HepG2 (cell line): ENCODE results near the gene ZNF106. TPM values are rescaled to one million over a fixed set of nuclear protein-coding genes. Genes with fewer than 3 reads are reported as not detected.

Experiments
- ATAC-seq: fragments of 200-7000 bp; cut with Tn5 transposase; 3 replicates; pipeline ENCODE4 v1.9.1; 2020; ENCODE audit warnings: mild to moderate bottlenecking, moderate library complexity
- BruUV-seq: library from RNA; stranded (reverse); fragments of 400-500 nt; replicated peaks from 2 replicates; lab custom pipeline; 2021; lab: Mats Ljungman, UMichigan
- CTCF ChIA-PET: fragments of 300-600 bp; formaldehyde crosslinking; extraction: SDS; loops from one replicate; lab custom pipeline; 2021; ENCODE audit warnings: low total read pairs, inconsistent platforms, low intra/inter-chr PET ratio; lab: Yijun Ruan, JAX
- POLR2A ChIA-PET: fragments of 350-600 bp; sonication (Branson Sonifier 250); formaldehyde crosslinking; loops from one replicate; lab custom pipeline; 2020; ENCODE audit warnings: antibody characterized with exemption, inconsistent platforms; lab: Yijun Ruan, JAX
- DNase-seq: peaks from one replicate; pipeline ENCODE4 v3.0.0-alpha.2; 2015; ENCODE audit warnings: low spot score
- FAIRE-seq: peaks from 3 replicates; lab custom pipeline; 2011; peaks lifted over from hg19 to GRCh38; lab: Jason Lieb, UNC
- H2AFZ ChIP-seq: one replicate; pipeline ENCODE4 v1.6.1; 2011; ENCODE audit warnings: low read length, inconsistent platforms
- H3K27ac ChIP-seq: fragments of 300-600 bp; 3 replicates; pipeline ENCODE4 v1.8.0; 2011; ENCODE audit warnings: mixed run types, mild to moderate bottlenecking, mixed read lengths, low read length, inconsistent platforms; ENCODE audit not compliant: insufficient read depth; ENCODE audit errors: extremely low read length
- H3K27me3 ChIP-seq, 2 experiments: fragments of 200-600 bp in 1 of 2; 2 replicates in 1 of 2; 3 replicates in 1 of 2; pipeline versions ENCODE4 v1.6.0 to v1.8.0; 2011; ENCODE audit warnings: low read length in 2 of 2, mild to moderate bottlenecking in 2 of 2, moderate library complexity in 2 of 2, inconsistent platforms in 1 of 2; ENCODE audit not compliant: insufficient read depth in 2 of 2, control insufficient read depth in 1 of 2
- H3K36me3 ChIP-seq, 2 experiments: fragments of 200-600 bp in 1 of 2; replicated peaks in 1 of 2; 2 replicates in 1 of 2; 3 replicates in 1 of 2; pipeline versions ENCODE4 v1.5.1 to v1.8.0; 2011; ENCODE audit warnings: low read length in 2 of 2, inconsistent platforms in 1 of 2; ENCODE audit not compliant: insufficient read depth in 2 of 2, control insufficient read depth in 1 of 2
- H3K4me1 ChIP-seq: 2 replicates; pipeline ENCODE4 v1.5.1; 2012; ENCODE audit warnings: low read length, inconsistent platforms; ENCODE audit not compliant: insufficient read depth
- H3K4me2 ChIP-seq: 2 replicates; pipeline ENCODE4 v1.6.0; 2011; ENCODE audit warnings: low read depth, low read length, inconsistent platforms
- H3K4me3 ChIP-seq, 3 experiments: fragments of 200-600 bp in 1 of 3; sonication (generic), shearing (Covaris generic) in 1 of 3; replicated peaks in 1 of 3; 2 replicates each; pipeline ENCODE4 v1.5.1; 2011 to 2016; ENCODE audit warnings: low read length in 3 of 3, inconsistent platforms in 2 of 3, low read depth in 2 of 3, mild to moderate bottlenecking in 2 of 3, control low read depth in 1 of 3, mixed read lengths in 1 of 3; ENCODE audit not compliant: insufficient read depth in 1 of 3
- H3K79me2 ChIP-seq: one replicate; pipeline ENCODE4 v1.6.1; 2011; ENCODE audit warnings: low read length, inconsistent platforms; ENCODE audit not compliant: insufficient read depth
- H3K9ac ChIP-seq: 2 replicates; pipeline ENCODE4 v1.6.0; 2011; ENCODE audit warnings: mild to moderate bottlenecking, low read depth, low read length, inconsistent platforms; ENCODE audit not compliant: insufficient read depth
- H3K9me3 ChIP-seq: 2 replicates; pipeline ENCODE4 v1.5.1; 2012; ENCODE audit warnings: mild to moderate bottlenecking, low read length
- H4K20me1 ChIP-seq: 2 replicates; pipeline ENCODE4 v1.6.0; 2011; ENCODE audit warnings: inconsistent platforms, mild to moderate bottlenecking, low read length, moderate library complexity; ENCODE audit not compliant: insufficient read depth
- ATRX ChIP-seq: sonication (generic); formaldehyde crosslinking; IDR thresholded peaks from 2 replicates; pipeline ENCODE4 v1.4.0; 2020; ENCODE audit warnings: missing genetic modification reagents, borderline replicate concordance
- CHCHD3 ChIP-seq: sonication (generic); formaldehyde crosslinking; IDR thresholded peaks from 2 replicates; pipeline ENCODE4 v1.8.0; 2022; ENCODE audit warnings: mild to moderate bottlenecking, missing genetic modification reagents, moderate library complexity
- ONECUT2 ChIP-seq: sonication (generic); formaldehyde crosslinking; IDR thresholded peaks from 2 replicates; pipeline ENCODE4 v1.4.0; 2020; ENCODE audit warnings: missing genetic modification reagents
- PAX8 ChIP-seq: sonication (generic); formaldehyde crosslinking; IDR thresholded peaks from 2 replicates; pipeline ENCODE4 v1.8.0; 2022; ENCODE audit warnings: mild to moderate bottlenecking, missing genetic modification reagents, borderline replicate concordance
- RBFOX2 ChIP-seq: fragments of 200-400 bp; formaldehyde crosslinking; IDR thresholded peaks from 2 replicates; pipeline ENCODE4 v1.6.1; 2017; ENCODE audit warnings: low read depth, mild to moderate bottlenecking, low read length
- SMAD9 ChIP-seq: sonication (generic); formaldehyde crosslinking; IDR thresholded peaks from 2 replicates; pipeline ENCODE4 v1.5.1; 2020; ENCODE audit warnings: mild to moderate bottlenecking, missing genetic modification reagents
- SPEN ChIP-seq: sonication (generic); formaldehyde crosslinking; IDR thresholded peaks from 2 replicates; pipeline ENCODE4 v1.5.1; 2020; ENCODE audit warnings: low read depth, mild to moderate bottlenecking, missing genetic modification reagents
- ZNF557 ChIP-seq: sonication (generic); formaldehyde crosslinking; IDR thresholded peaks from 2 replicates; pipeline ENCODE4 v1.4.0; 2020; ENCODE audit warnings: missing genetic modification reagents
- ZNF616 ChIP-seq: sonication (generic); formaldehyde crosslinking; IDR thresholded peaks from 2 replicates; pipeline ENCODE4 v1.5.0; 2020; ENCODE audit warnings: low read depth, mild to moderate bottlenecking, missing genetic modification reagents
- ZNF75D ChIP-seq: sonication (generic); formaldehyde crosslinking; IDR thresholded peaks from 2 replicates; pipeline ENCODE4 v1.8.1; 2023; ENCODE audit warnings: missing genetic modification reagents, mild to moderate bottlenecking, borderline replicate concordance
- ZNF776 ChIP-seq: sonication (generic); formaldehyde crosslinking; IDR thresholded peaks from 2 replicates; pipeline ENCODE4 v1.4.0; 2020; ENCODE audit warnings: mild to moderate bottlenecking, missing genetic modification reagents
- WGBS: methylation state at CpG from one replicate; pipeline ENCODE4 v1.1.6; 2017; ENCODE audit warnings: low lambda C conversion rate; 5-methylcytosine and 5-hydroxymethylcytosine counted together
- in situ Hi-C: cut with HindIII; loops from 2 replicates; pipeline ENCODE4 v1.10.0; 2017; ENCODE audit warnings: low pct_unique_long_range_greater_than_20kb; ENCODE audit not compliant: extremely low pct_ligation_motif_present
- intact Hi-C: fragments of 100-400 bp; cut with micrococcal nuclease; formaldehyde crosslinking; loops from one replicate; pipeline ENCODE4 v1.10.0; 2022; ENCODE audit not compliant: unreplicated experiment
- polyA plus RNA-seq, 8 experiments: library from polyadenylated mRNA; depleted of rRNA in 3 of 8; stranded (reverse) in 7 of 8; unstranded in 1 of 8; fragments of >200 nt; fragmentation: Illumina TruSeq in 4 of 8; extraction: Trizol in 4 of 8; gene quantifications; 2 replicates each; pipeline versions ENCODE4 v1.2.1 to v1.2.3, GENCODE V29; 2011 to 2016; ENCODE audit warnings: low read depth in 4 of 8, missing spikeins in 1 of 8, mixed read lengths in 1 of 8; ENCODE audit not compliant: insufficient read depth in 1 of 8
- total RNA-seq, 5 experiments: library from RNA; depleted of rRNA; stranded (reverse); fragments of >200 nt; fragmentation: Illumina TruSeq; extraction: Trizol; gene quantifications; 2 replicates each; pipeline ENCODE4 v1.2.3, GENCODE V29; 2016; ENCODE audit warnings: low read depth in 1 of 5
- TF ChIP-seq, protein P1 (sequence below): sonication (generic); formaldehyde crosslinking; IDR thresholded peaks from 2 replicates; pipeline ENCODE4 v1.8.0; 2022; ENCODE audit warnings: mild to moderate bottlenecking, missing genetic modification reagents
- TF ChIP-seq, protein P2 (sequence below): sonication (generic); formaldehyde crosslinking; IDR thresholded peaks from 2 replicates; pipeline ENCODE4 v1.4.0; 2020; ENCODE audit warnings: mild to moderate bottlenecking, missing genetic modification reagents
- TF ChIP-seq, protein P3 (sequence below): sonication (generic); formaldehyde crosslinking; IDR thresholded peaks from 2 replicates; pipeline ENCODE4 v1.4.0; 2020; ENCODE audit warnings: missing genetic modification reagents
- TF ChIP-seq, protein P4 (sequence below): sonication (generic); formaldehyde crosslinking; IDR thresholded peaks from 2 replicates; pipeline ENCODE4 v1.4.0; 2020; ENCODE audit warnings: missing genetic modification reagents, borderline replicate concordance
- TF ChIP-seq, protein P5 (sequence below): sonication (generic); formaldehyde crosslinking; IDR thresholded peaks from 2 replicates; pipeline ENCODE4 v1.4.0; 2020; ENCODE audit warnings: mild to moderate bottlenecking, low read depth, missing genetic modification reagents

ZNF106 gene
- total and polyA plus RNA-seq, 2 of the 13 experiments (the other 11 are each of a cell fraction or from before 2014, with no cell fraction given), result 12.5 to 35.1 TPM

DNA sequence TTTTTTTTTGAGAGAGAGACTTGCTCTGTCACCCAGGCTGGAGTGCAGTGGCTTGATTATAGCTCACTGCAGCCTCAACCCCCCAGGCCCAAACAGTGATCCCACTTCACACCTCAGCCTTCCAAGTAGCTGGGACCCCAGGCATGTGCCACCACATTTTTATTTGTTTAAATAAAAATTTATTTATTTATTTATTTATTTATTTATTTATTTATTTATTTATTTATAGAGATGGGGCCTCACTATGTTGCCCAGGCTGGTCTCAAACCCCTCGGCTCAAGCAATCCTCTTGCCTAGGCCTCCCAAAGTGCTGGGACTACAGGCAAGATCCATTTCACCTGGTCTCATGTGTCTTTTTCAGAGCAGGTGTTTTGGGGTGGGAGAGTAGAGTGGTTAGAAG lies 116.1 kb downstream of the ZNF106 start:
- Histone ChIP-seq H3K27me3 (no peaks in the 10 kb centered on the region), H3K4me1 (peaks cover 26% of the 10 kb centered on the region), H4K20me1 (no peaks in the 10 kb centered on the region), H3K4me3 (no peak overlapping the region), H3K79me2 (no peaks in the 10 kb centered on the region), H2AFZ (no peak overlapping the region), H3K9ac (no peak overlapping the region), H3K27ac (no peak overlapping the region), H3K4me2 (no peak overlapping the region), H3K9me3 (peaks cover 16% of the 10 kb centered on the region), H3K36me3 (no peaks in the 10 kb centered on the region)
- FAIRE-seq, result no peak
- no peak for ATAC-seq
- intact Hi-C loops, result no loop called here
- in situ Hi-C loops, result no loop called here
- DNase-seq, result no peak
- 39% methylated on average over 1 of the region's 1 CpG for WGBS
- BruUV-seq, result no TSS peak
- ChIA-PET CTCF (no interaction called here), POLR2A (interaction anchor here (1.2 kb wide), 1 partner anchor 18 kb away, joined by 5 read pairs; no protein-coding TSS in a partner anchor)
- TF ChIP-seq, protein P1, sequence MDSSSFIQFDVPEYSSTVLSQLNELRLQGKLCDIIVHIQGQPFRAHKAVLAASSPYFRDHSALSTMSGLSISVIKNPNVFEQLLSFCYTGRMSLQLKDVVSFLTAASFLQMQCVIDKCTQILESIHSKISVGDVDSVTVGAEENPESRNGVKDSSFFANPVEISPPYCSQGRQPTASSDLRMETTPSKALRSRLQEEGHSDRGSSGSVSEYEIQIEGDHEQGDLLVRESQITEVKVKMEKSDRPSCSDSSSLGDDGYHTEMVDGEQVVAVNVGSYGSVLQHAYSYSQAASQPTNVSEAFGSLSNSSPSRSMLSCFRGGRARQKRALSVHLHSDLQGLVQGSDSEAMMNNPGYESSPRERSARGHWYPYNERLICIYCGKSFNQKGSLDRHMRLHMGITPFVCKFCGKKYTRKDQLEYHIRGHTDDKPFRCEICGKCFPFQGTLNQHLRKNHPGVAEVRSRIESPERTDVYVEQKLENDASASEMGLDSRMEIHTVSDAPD (CRISPR knock-in tag), result no peak
- TF ChIP-seq SPEN (CRISPR knock-in tag) (no peak), RBFOX2 (no peak), ONECUT2 (CRISPR knock-in tag) (no peak), SMAD9 (CRISPR knock-in tag) (no peak), ZNF557 (no peak), CHCHD3 (CRISPR knock-in tag) (no peak), PAX8 (no peak), ATRX (CRISPR knock-in tag) (no peak), ZNF616 (CRISPR knock-in tag) (no peak), ZNF75D (CRISPR knock-in tag) (no peak), ZNF776 (CRISPR knock-in tag) (no peak)
- TF ChIP-seq, protein P2, sequence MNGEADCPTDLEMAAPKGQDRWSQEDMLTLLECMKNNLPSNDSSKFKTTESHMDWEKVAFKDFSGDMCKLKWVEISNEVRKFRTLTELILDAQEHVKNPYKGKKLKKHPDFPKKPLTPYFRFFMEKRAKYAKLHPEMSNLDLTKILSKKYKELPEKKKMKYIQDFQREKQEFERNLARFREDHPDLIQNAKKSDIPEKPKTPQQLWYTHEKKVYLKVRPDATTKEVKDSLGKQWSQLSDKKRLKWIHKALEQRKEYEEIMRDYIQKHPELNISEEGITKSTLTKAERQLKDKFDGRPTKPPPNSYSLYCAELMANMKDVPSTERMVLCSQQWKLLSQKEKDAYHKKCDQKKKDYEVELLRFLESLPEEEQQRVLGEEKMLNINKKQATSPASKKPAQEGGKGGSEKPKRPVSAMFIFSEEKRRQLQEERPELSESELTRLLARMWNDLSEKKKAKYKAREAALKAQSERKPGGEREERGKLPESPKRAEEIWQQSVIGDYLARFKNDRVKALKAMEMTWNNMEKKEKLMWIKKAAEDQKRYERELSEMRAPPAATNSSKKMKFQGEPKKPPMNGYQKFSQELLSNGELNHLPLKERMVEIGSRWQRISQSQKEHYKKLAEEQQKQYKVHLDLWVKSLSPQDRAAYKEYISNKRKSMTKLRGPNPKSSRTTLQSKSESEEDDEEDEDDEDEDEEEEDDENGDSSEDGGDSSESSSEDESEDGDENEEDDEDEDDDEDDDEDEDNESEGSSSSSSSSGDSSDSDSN (CRISPR knock-in tag), result no peak
- TF ChIP-seq, protein P3, sequence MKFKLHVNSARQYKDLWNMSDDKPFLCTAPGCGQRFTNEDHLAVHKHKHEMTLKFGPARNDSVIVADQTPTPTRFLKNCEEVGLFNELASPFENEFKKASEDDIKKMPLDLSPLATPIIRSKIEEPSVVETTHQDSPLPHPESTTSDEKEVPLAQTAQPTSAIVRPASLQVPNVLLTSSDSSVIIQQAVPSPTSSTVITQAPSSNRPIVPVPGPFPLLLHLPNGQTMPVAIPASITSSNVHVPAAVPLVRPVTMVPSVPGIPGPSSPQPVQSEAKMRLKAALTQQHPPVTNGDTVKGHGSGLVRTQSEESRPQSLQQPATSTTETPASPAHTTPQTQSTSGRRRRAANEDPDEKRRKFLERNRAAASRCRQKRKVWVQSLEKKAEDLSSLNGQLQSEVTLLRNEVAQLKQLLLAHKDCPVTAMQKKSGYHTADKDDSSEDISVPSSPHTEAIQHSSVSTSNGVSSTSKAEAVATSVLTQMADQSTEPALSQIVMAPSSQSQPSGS (CRISPR knock-in tag), result no peak
- TF ChIP-seq, protein P4, sequence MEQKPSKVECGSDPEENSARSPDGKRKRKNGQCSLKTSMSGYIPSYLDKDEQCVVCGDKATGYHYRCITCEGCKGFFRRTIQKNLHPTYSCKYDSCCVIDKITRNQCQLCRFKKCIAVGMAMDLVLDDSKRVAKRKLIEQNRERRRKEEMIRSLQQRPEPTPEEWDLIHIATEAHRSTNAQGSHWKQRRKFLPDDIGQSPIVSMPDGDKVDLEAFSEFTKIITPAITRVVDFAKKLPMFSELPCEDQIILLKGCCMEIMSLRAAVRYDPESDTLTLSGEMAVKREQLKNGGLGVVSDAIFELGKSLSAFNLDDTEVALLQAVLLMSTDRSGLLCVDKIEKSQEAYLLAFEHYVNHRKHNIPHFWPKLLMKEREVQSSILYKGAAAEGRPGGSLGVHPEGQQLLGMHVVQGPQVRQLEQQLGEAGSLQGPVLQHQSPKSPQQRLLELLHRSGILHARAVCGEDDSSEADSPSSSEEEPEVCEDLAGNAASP (CRISPR knock-in tag), result no peak
- TF ChIP-seq, protein P5, sequence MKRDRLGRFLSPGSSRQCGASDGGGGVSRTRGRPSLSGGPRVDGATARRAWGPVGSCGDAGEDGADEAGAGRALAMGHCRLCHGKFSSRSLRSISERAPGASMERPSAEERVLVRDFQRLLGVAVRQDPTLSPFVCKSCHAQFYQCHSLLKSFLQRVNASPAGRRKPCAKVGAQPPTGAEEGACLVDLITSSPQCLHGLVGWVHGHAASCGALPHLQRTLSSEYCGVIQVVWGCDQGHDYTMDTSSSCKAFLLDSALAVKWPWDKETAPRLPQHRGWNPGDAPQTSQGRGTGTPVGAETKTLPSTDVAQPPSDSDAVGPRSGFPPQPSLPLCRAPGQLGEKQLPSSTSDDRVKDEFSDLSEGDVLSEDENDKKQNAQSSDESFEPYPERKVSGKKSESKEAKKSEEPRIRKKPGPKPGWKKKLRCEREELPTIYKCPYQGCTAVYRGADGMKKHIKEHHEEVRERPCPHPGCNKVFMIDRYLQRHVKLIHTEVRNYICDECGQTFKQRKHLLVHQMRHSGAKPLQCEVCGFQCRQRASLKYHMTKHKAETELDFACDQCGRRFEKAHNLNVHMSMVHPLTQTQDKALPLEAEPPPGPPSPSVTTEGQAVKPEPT, result no peak
